ENCODE results near the gene SOX1. TPM values are rescaled to one million over a fixed set of nuclear protein-coding genes. Genes with fewer than 3 reads are reported as not detected.

Gene SOX1
- polyA plus RNA-seq (2012; ENCODE audit: low read depth, missing spikeins) = not detected

GRCh38 chr13:112067116-112067741, at the start of gene SOX1:
SOX1 (plus strand) TSS chr13:112067149; CDS start chr13:112067659, 510 bp downstream.
- DNase-seq (ENCODE audit: insufficient read length, low spot score) (peak; percentile 20), FAIRE-seq (no peak)
- TF ChIP-seq TAF1 (IDR thresholded peaks at IDR 0.05; ENCODE audit: low read depth, low read length) (no peak), SPI1 (IDR thresholded peaks at IDR 0.05; ENCODE audit: low read depth, low read length) (no peak), POLR2AphosphoS5 (IDR thresholded peaks at IDR 0.05; ENCODE audit: low read depth, low read length) (no peak), PAX5 (IDR thresholded peaks at IDR 0.05; ENCODE audit: insufficient read depth, low read length, severe bottlenecking) (no peak), POU2F2 (IDR thresholded peaks at IDR 0.05; ENCODE audit: low read depth, low read length) (no peak), POLR2A (IDR thresholded peaks at IDR 0.05; ENCODE audit: low read depth, low read length) (no peak)

GRCh38 chr13:112024577-112024976, 42.4 kb upstream of the SOX1 start:
- FAIRE-seq = no peak
- no peak for DNase-seq (ENCODE audit: insufficient read length, low spot score)
- TF ChIP-seq TAF1 (IDR thresholded peaks at IDR 0.05; ENCODE audit: low read depth, low read length) (no peak), POU2F2 (IDR thresholded peaks at IDR 0.05; ENCODE audit: low read depth, low read length) (no peak), PAX5 (IDR thresholded peaks at IDR 0.05; ENCODE audit: insufficient read depth, low read length, severe bottlenecking) (no peak), SPI1 (IDR thresholded peaks at IDR 0.05; ENCODE audit: low read depth, low read length) (no peak), POLR2AphosphoS5 (IDR thresholded peaks at IDR 0.05; ENCODE audit: low read depth, low read length) (no peak), POLR2A (IDR thresholded peaks at IDR 0.05; ENCODE audit: low read depth, low read length) (no peak)

GRCh38 chr13:112027250-112027649, 39.7 kb upstream of the SOX1 start:
- no peak for DNase-seq (ENCODE audit: insufficient read length, low spot score)
- FAIRE-seq = no peak
- TF ChIP-seq PAX5 (IDR thresholded peaks at IDR 0.05; ENCODE audit: insufficient read depth, low read length, severe bottlenecking) (no peak), POLR2A (IDR thresholded peaks at IDR 0.05; ENCODE audit: low read depth, low read length) (no peak)

- no peak for TF ChIP-seq PAX5 (IDR thresholded peaks at IDR 0.05; ENCODE audit: insufficient read depth, low read length, severe bottlenecking)
- no peak for TF ChIP-seq POU2F2 (IDR thresholded peaks at IDR 0.05; ENCODE audit: low read depth, low read length)
- DNase-seq (ENCODE audit: insufficient read length, low spot score) (no peak), FAIRE-seq (no peak)
Observed at GRCh38 chr13:112028481-112028880, 38.5 kb upstream of the SOX1 start.

- no peak for FAIRE-seq
- DNase-seq (ENCODE audit: insufficient read length, low spot score) = no peak
- TF ChIP-seq SPI1 (IDR thresholded peaks at IDR 0.05; ENCODE audit: low read depth, low read length) = no peak
- TF ChIP-seq POU2F2 (IDR thresholded peaks at IDR 0.05; ENCODE audit: low read depth, low read length) = no peak
- TF ChIP-seq PAX5 (IDR thresholded peaks at IDR 0.05; ENCODE audit: insufficient read depth, low read length, severe bottlenecking) = no peak
- TF ChIP-seq POLR2A (IDR thresholded peaks at IDR 0.05; ENCODE audit: low read depth, low read length) = no peak
- no peak for TF ChIP-seq POLR2AphosphoS5 (IDR thresholded peaks at IDR 0.05; ENCODE audit: low read depth, low read length)
- TF ChIP-seq TAF1 (IDR thresholded peaks at IDR 0.05; ENCODE audit: low read depth, low read length) = no peak
Observed at GRCh38 chr13:112029143-112029542, 37.8 kb upstream of the SOX1 start.

GRCh38 chr13:112032186-112032993, 34.6 kb upstream of the SOX1 start:
- FAIRE-seq (no peak), DNase-seq (ENCODE audit: insufficient read length, low spot score) (no peak)
- TF ChIP-seq TAF1 (IDR thresholded peaks at IDR 0.05; ENCODE audit: low read depth, low read length) (no peak), POU2F2 (IDR thresholded peaks at IDR 0.05; ENCODE audit: low read depth, low read length) (no peak)

GRCh38 chr13:112034231-112034630, 32.7 kb upstream of the SOX1 start:
- no peak for DNase-seq (ENCODE audit: insufficient read length, low spot score)
- no peak for TF ChIP-seq SPI1 (IDR thresholded peaks at IDR 0.05; ENCODE audit: low read depth, low read length)
- no peak for TF ChIP-seq TAF1 (IDR thresholded peaks at IDR 0.05; ENCODE audit: low read depth, low read length)
- TF ChIP-seq POU2F2 (IDR thresholded peaks at IDR 0.05; ENCODE audit: low read depth, low read length) = no peak
- TF ChIP-seq POLR2AphosphoS5 (IDR thresholded peaks at IDR 0.05; ENCODE audit: low read depth, low read length) = no peak
- no peak for TF ChIP-seq POLR2A (IDR thresholded peaks at IDR 0.05; ENCODE audit: low read depth, low read length)
- no peak for TF ChIP-seq PAX5 (IDR thresholded peaks at IDR 0.05; ENCODE audit: insufficient read depth, low read length, severe bottlenecking)
- no peak for FAIRE-seq

- DNase-seq (ENCODE audit: insufficient read length, low spot score) = no peak
- no peak for FAIRE-seq
- TF ChIP-seq SPI1 (IDR thresholded peaks at IDR 0.05; ENCODE audit: low read depth, low read length) (no peak), POLR2A (IDR thresholded peaks at IDR 0.05; ENCODE audit: low read depth, low read length) (no peak), POU2F2 (IDR thresholded peaks at IDR 0.05; ENCODE audit: low read depth, low read length) (no peak), POLR2AphosphoS5 (IDR thresholded peaks at IDR 0.05; ENCODE audit: low read depth, low read length) (no peak), TAF1 (IDR thresholded peaks at IDR 0.05; ENCODE audit: low read depth, low read length) (no peak), PAX5 (IDR thresholded peaks at IDR 0.05; ENCODE audit: insufficient read depth, low read length, severe bottlenecking) (no peak)
Observed at GRCh38 chr13:112034846-112035245, 32.1 kb upstream of the SOX1 start.

- TF ChIP-seq SPI1 (IDR thresholded peaks at IDR 0.05; ENCODE audit: low read depth, low read length) (no peak), TAF1 (IDR thresholded peaks at IDR 0.05; ENCODE audit: low read depth, low read length) (no peak), POLR2AphosphoS5 (IDR thresholded peaks at IDR 0.05; ENCODE audit: low read depth, low read length) (no peak), POLR2A (IDR thresholded peaks at IDR 0.05; ENCODE audit: low read depth, low read length) (no peak), PAX5 (IDR thresholded peaks at IDR 0.05; ENCODE audit: insufficient read depth, low read length, severe bottlenecking) (no peak), POU2F2 (IDR thresholded peaks at IDR 0.05; ENCODE audit: low read depth, low read length) (no peak)
- DNase-seq (ENCODE audit: insufficient read length, low spot score) (no peak), FAIRE-seq (no peak)
Observed at GRCh38 chr13:112042496-112042895, 24.5 kb upstream of the SOX1 start.

- no peak for TF ChIP-seq TAF1 (IDR thresholded peaks at IDR 0.05; ENCODE audit: low read depth, low read length)
- DNase-seq (ENCODE audit: insufficient read length, low spot score) = no peak
- no peak for FAIRE-seq
Observed at GRCh38 chr13:112052213-112052612, 14.7 kb upstream of the SOX1 start.
